Natural killer cell (primary cell): ENCODE measurements around the gene SLC2A13. TPM values are rescaled to one million over a fixed set of nuclear protein-coding genes. Genes with fewer than 3 reads are reported as not detected.
"Not testable (repeated sequence)": the region's sequence is repeated elsewhere in the genome, so short reads cannot be mapped to it uniquely, and the experiment has no call there.

ENCODE experiments used
- ATAC-seq, 3 donors: fragments of 150-1000 bp in 2 of 3; fragments of 200-7000 bp in 1 of 3; cut with Tn5 transposase; 1 replicate in 1 of 3; 2 replicates in 2 of 3; pipeline ENCODE4 v1.10.0; 2021; ENCODE audit warnings: mild to moderate bottlenecking in 2 of 3, moderate library complexity in 2 of 3
- DNase-seq, 2 donors: peaks; one replicate each; pipeline versions ENCODE4 v3.0.0 to v3.0.0-alpha.2; 2013 to 2021; ENCODE audit warnings: mixed read lengths in 1 of 2
- H3K27ac ChIP-seq: one replicate; pipeline ENCODE4 v1.5.1; 2013; ENCODE audit warnings: mild to moderate bottlenecking, low read length
- H3K27me3 ChIP-seq: one replicate; pipeline ENCODE4 v1.6.1; 2013; ENCODE audit warnings: low read length; ENCODE audit not compliant: control insufficient read depth, insufficient read depth
- H3K36me3 ChIP-seq: one replicate; pipeline ENCODE4 v1.6.1; 2013; ENCODE audit warnings: low read length; ENCODE audit not compliant: control insufficient read depth, insufficient read depth
- H3K4me1 ChIP-seq: one replicate; pipeline ENCODE4 v1.6.1; 2013; ENCODE audit warnings: low read length; ENCODE audit not compliant: control insufficient read depth, insufficient read depth
- H3K4me3 ChIP-seq: one replicate; pipeline ENCODE4 v1.5.1; 2013; ENCODE audit warnings: low read length
- H3K9me3 ChIP-seq: one replicate; pipeline ENCODE4 v1.6.1; 2013; ENCODE audit warnings: low read length; ENCODE audit not compliant: control insufficient read depth, insufficient read depth
- H3K27ac Mint-ChIP-seq, 2 donors: one replicate each; pipeline ENCODE4 v1.8.0; 2022; ENCODE audit warnings: mild to moderate bottlenecking in 2 of 2, mixed read lengths in 2 of 2, moderate library complexity in 1 of 2
- H3K27me3 Mint-ChIP-seq, 2 donors: one replicate each; pipeline ENCODE4 v1.8.0; 2022; ENCODE audit warnings: low read depth in 2 of 2, mixed read lengths in 2 of 2
- H3K36me3 Mint-ChIP-seq: one replicate; pipeline ENCODE4 v1.8.0; 2022; ENCODE audit warnings: mixed read lengths
- H3K4me1 Mint-ChIP-seq, 2 donors: one replicate each; pipeline ENCODE4 v1.8.0; 2022; ENCODE audit warnings: mixed read lengths in 2 of 2
- H3K4me3 Mint-ChIP-seq: one replicate; pipeline ENCODE4 v1.8.0; 2022; ENCODE audit warnings: mild to moderate bottlenecking, moderate library complexity, mixed read lengths
- H3K9me3 Mint-ChIP-seq, 2 donors: one replicate each; pipeline ENCODE4 v1.8.0; 2022; ENCODE audit warnings: mixed read lengths in 2 of 2
- CTCF ChIP-seq: fragments of 200-600 bp; IDR thresholded peaks from one replicate; pipeline ENCODE4 v1.8.0; 2022; ENCODE audit warnings: antibody characterized with exemption
- WGBS: methylation state at CpG from one replicate; pipeline ENCODE4 v1.1.7; 2013; ENCODE audit warnings: missing lambda C conversion rate; ENCODE audit not compliant: insufficient coverage; 5-methylcytosine and 5-hydroxymethylcytosine counted together
- intact Hi-C: fragments of 100-400 bp; cut with micrococcal nuclease; formaldehyde crosslinking; loops from one replicate; pipeline ENCODE4 v1.14.2; 2022
- total RNA-seq, 4 donors: library from RNA; stranded (reverse); fragments of 120-200 nt in 1 of 4; gene quantifications; one replicate each; pipeline versions ENCODE4 v1.2.3 to v1.2.4, GENCODE V29; 2013 to 2022

Gene SLC2A13
- total RNA-seq, 3 donors from 2014 or later (not counting 1 experiment from before 2014, with no cell fraction given), result 6.0 to 10.9 (median 8.7) TPM

- Histone ChIP-seq H3K27me3 (no peaks in the 10 kb centered on the region), H3K4me1 (no peaks in the 10 kb centered on the region), H3K27ac (no peak overlapping the region), H3K36me3 (no peaks in the 10 kb centered on the region), H3K4me3 (no peak overlapping the region), H3K9me3 (no peaks in the 10 kb centered on the region)
- TF ChIP-seq CTCF, result no peak
- Mint-ChIP-seq H3K9me3 (no peaks in the 10 kb centered on the region), H3K27me3 (no peaks in the 10 kb centered on the region), H3K4me1 (peaks cover 15 to 29% of the 10 kb centered on the region in 2 donors), H3K4me3 (no peak overlapping the region), H3K36me3 (no peaks in the 10 kb centered on the region), H3K27ac (no peak overlapping the region)
- no peak for DNase-seq
- intact Hi-C loops, result no loop called here
- whole genome bisulfite sequencing, result 96% methylated on average over 3 of the region's 3 CpGs
- ATAC-seq, result no peak
These were observed 73.9 kb downstream of the SLC2A13 start for GRCh38 chr12:40031965-40032364.

- H3K4me3 ChIP-seq, H3K9me3 ChIP-seq, H3K4me1 ChIP-seq, H3K27me3 ChIP-seq, H3K36me3 Mint-ChIP-seq, DNase-seq, H3K27me3 Mint-ChIP-seq, intact Hi-C loops, H3K36me3 ChIP-seq, H3K27ac ChIP-seq, H3K27ac Mint-ChIP-seq, H3K9me3 Mint-ChIP-seq: not testable (repeated sequence)
- Mint-ChIP-seq H3K4me3 (peak overlapping the region; percentile 38), H3K4me1 (peaks cover 15 to 29% of the 10 kb centered on the region in 2 donors)
- peak in 2 of 3 donors; percentile 31 to 67 for ATAC-seq
- WGBS, result 80% methylated on average over 1 of the region's 9 CpGs
These were observed 74.9 kb downstream of the SLC2A13 start for GRCh38 chr12:40030970-40031369.

- no peaks in the 10 kb centered on the region for H3K27me3 ChIP-seq
- no peak for ATAC-seq
- Mint-ChIP-seq H3K27me3 (no peaks in the 10 kb centered on the region), H3K36me3 (no peaks in the 10 kb centered on the region), H3K4me1 (peaks cover 29 to 33% of the 10 kb centered on the region in 2 donors), H3K9me3 (no peaks in the 10 kb centered on the region), H3K27ac (no peak overlapping the region), H3K4me3 (no peak overlapping the region)
- 91% methylated on average over 5 of the region's 5 CpGs for WGBS
- H3K9me3 ChIP-seq, result no peaks in the 10 kb centered on the region
- H3K4me3 ChIP-seq, result no peak overlapping the region
- H3K27ac ChIP-seq, result no peak overlapping the region
- TF ChIP-seq CTCF, result no peak
- H3K36me3 ChIP-seq, result no peaks in the 10 kb centered on the region
- intact Hi-C loops, result no loop called here
- no peaks in the 10 kb centered on the region for H3K4me1 ChIP-seq
- no peak for DNase-seq
These were observed 77.6 kb downstream of the SLC2A13 start for GRCh38 chr12:40028296-40028695.

- intact Hi-C loops, result no loop called here
- no peaks in the 10 kb centered on the region for H3K9me3 Mint-ChIP-seq
- H3K4me3 Mint-ChIP-seq, result no peak overlapping the region
- H3K27me3 Mint-ChIP-seq, result no peaks in the 10 kb centered on the region
- no peak overlapping the region for H3K4me3 ChIP-seq
- H3K36me3 Mint-ChIP-seq, result no peaks in the 10 kb centered on the region
- TF ChIP-seq CTCF, result no peak
- H3K27ac Mint-ChIP-seq, result no peak overlapping the region
- no peaks in the 10 kb centered on the region for H3K4me1 ChIP-seq
- H3K27me3 ChIP-seq, result no peaks in the 10 kb centered on the region
- H3K36me3 ChIP-seq, result no peaks in the 10 kb centered on the region
- H3K27ac ChIP-seq, result no peak overlapping the region
- no peaks in the 10 kb centered on the region for H3K9me3 ChIP-seq
- ATAC-seq, result no peak
- H3K4me1 Mint-ChIP-seq, result peaks cover 9 to 21% of the 10 kb centered on the region in 2 donors
- DNase-seq, result no peak
These were observed 83.0 kb downstream of the SLC2A13 start for GRCh38 chr12:40022850-40023249.
